ENCODE data around the gene SPRN. TPM values are rescaled to one million over a fixed set of nuclear protein-coding genes. Genes with fewer than 3 reads are reported as not detected.
"Not testable (repeated sequence)": the region's sequence is repeated elsewhere in the genome, so short reads cannot be mapped to it uniquely, and the experiment has no call there.

The SPRN gene
- total RNA-seq, 1 donor from 2014 or later, result 0.13 TPM

DNA sequence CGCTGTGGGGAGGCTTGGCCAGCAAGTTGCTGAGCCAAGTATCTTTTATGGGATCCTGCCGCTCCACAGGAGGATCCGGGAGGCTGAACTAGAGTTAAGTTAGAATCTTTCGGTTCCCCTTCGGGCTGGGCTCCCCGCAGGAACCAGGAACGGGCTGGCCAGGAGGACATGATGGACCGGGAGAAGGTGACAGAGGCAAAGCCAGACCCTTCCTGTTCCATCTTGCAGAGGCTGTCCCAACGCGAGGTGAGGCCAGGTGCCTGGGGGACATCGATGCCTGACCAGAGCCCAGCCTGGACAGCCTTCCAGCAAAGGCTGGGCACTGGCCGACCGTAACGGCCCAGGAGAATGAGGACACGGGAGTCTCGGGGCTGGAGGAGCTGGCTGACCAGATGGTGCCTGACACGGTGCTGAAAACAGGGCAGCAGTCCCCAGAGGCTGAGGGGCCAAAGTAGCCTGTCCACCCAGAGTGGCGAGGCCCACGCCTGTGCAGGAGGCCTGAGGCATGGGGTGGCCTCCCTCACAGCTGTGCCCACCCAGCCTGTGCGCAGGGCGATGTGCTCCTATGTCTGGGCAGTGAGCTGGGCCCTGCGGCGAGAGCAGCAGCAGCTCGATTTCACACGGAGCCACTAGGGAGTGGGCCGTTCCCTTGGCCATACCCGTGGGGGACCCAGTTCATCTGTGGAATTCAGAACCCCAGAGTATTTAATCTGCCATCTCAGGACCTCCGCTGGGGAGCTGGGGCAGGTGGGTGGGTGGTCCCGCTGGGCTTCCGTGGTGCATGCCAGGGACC lies 47.2 kb downstream of the SPRN start:
- intact Hi-C loops (cut with DNase I), result no loop called here
- no peak for ATAC-seq

DNA sequence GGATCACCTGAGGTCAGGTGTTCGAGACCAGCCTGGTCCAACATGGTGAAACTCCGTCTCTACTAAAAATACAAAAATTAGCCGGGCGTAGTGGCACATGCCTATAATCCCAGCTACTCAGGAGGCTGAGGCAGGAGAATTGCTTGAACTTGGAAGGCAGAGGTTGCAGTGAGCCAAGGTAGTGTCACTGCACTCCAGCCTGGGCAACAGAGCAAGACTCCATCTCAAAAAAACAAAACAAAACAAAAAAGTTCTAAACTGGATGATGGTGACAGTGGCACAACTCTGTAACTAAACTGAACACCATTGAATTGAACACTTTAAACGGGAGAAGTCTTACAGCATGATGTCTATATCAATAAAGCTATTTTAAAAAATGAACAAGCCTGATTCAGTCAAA lies 48.2 kb downstream of the SPRN start:
- intact Hi-C loops (cut with DNase I); DNase-seq (ENCODE audit: low spot score); ATAC-seq: not testable (repeated sequence)

More for the DNA sequence above, 47.2 kb downstream of the SPRN start:
- no peak for DNase-seq (ENCODE audit: low spot score)

DNA sequence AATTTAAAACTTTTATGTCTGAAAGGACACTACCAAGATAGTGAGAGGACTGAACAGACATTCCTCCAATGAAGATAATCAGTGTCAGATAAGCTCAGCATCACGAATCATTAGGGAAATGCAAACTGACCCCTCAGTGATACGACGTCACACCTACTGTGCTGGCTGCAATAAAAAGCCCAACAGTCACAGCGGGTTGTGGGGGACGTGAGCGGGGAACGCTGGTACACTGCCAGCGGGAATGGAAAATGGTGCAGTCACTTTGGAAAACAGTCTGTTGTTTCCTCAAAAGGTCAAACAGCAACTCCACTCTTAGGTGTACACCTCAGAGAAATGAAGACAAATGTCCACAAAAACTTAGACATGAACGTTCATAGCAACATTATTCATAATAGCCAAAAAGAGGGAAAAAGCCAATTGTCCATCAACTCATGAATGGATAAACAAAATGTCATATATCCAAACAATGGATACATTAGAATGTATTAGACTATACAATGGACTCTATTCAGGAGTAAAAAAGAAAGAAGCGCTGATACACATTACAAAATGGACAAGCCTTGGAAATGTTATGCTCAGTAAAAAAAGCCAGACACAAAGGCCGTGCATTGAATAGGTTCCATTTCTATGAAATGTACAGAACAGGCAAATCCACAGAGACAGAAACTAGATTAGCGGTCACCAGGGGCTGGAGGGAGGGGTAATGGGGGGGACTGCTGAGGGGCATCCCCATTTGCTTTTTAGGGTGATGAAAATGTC lies 48.9 kb downstream of the SPRN start:
- intact Hi-C loops (cut with DNase I), result no loop called here
- ATAC-seq, result no peak
- no peak for DNase-seq (ENCODE audit: low spot score)

DNA sequence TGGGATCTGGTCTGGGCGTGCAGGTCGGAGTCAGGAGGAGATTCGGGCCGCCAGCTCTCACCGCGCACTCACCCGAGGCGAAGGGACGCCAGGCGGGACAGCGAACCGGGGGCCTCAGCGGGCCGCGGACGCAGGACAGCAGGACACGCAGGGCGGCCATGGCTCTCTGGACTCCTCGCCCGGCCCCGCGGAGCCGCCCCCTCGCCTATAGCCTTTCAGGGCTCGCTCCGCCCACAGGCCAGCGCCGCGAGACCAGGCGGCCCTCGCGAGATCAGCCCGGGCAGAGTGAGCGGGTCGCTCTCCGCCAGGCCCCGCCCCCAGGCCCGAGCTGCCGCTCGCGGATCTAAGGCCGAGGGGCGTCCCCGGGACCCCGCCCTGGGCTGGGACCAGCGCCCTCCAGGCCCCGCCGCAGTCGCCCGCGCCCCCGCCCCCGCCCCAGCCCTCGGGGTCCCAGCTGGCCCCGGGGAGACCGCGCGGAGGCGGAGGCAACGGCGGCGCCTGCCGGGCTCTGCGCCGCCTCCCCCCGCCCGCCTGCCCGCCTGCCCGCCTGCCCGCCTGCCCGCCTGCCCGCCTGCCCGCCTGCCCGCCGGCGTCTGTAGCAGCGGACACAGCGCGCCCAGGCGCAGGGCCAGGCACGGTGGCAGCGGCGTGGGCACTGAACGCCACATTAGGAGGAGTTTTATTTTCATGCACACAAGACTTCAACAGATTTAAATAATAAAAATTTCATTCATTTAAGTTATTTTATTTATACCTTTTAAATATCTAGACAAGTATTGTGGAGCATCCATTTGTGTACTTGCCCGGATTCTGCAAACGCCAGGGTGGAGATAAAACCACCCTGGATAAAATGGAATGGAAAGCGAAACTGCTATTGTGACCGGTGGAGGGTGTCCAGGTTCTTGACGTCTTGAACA lies 51.0 kb downstream of the SPRN start, which contains the start of gene ECHS1:
Gene ECHS1, minus strand, starts transcription at position 181 of the 917 bp plus-strand sequence. Its CDS starts 21 bp downstream, at position 160.
- peak; percentile 98 for DNase-seq (ENCODE audit: low spot score)
- intact Hi-C loops (cut with DNase I), result no loop called here
- peak; percentile 98 for ATAC-seq

DNA sequence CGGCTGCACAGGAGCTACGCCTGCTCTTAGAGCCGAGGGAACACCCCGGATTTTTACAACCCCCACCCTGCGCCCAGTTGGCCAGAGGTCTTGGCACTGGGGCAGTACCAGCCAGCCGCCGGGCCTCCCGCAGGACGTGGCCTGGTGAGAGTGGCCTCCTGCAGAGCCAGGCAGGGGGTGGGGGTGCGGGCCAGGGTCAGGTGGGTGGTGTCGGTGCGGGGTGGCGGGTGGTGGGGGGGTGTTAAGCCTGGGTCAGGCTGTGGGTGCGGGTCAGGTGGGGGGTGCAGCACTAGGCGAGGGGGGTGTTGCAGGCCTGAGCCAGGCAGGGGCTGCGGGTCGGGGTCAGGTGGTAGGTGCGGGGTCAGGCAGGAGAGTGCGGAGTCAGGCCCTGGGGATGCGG lies 51.9 kb downstream of the SPRN start:
- intact Hi-C loops (cut with DNase I), result no loop called here
- peak; percentile 2 for ATAC-seq

More for the DNA sequence above, 51.9 kb downstream of the SPRN start:
- peak; percentile 68 for DNase-seq (ENCODE audit: low spot score)

Small RNAs within 50 kb of the gene (microRNA-seq; reads per million reads assigned to microRNA genes)
- 1.4 reads per million for gene MIR3944

Other genes with a start within 250 kb of the SPRN start
- not detected for gene UTF1, start 194.4 kb downstream of the SPRN start, total RNA-seq
- 3.0 TPM for gene VENTX, start 186.8 kb downstream of the SPRN start, total RNA-seq
- gene ADAM8, start 147.8 kb downstream of the SPRN start, total RNA-seq, result 20.7 TPM
- gene TUBGCP2, start 115.8 kb downstream of the SPRN start, total RNA-seq, result 55.9 TPM
- gene ZNF511, start 115.7 kb downstream of the SPRN start, total RNA-seq, result 27.8 TPM
- gene CALY, start 87.7 kb downstream of the SPRN start, total RNA-seq, result 0.98 TPM
- gene PRAP1, start 77.3 kb downstream of the SPRN start, total RNA-seq, result 9.9 TPM
- 35.2 TPM for gene FUOM, start 66.6 kb downstream of the SPRN start, total RNA-seq
- 64.1 TPM for gene ECHS1, start 51.3 kb downstream of the SPRN start, total RNA-seq
- 9.6 TPM for gene PAOX, start 45.4 kb downstream of the SPRN start, total RNA-seq
- gene MTG1, start 30.5 kb downstream of the SPRN start, total RNA-seq, result 44.0 TPM
- gene SCART1, start 29.3 kb upstream of the SPRN start, total RNA-seq, result 4.7 TPM
- gene CYP2E1, start 102.7 kb upstream of the SPRN start, total RNA-seq, result 5.7 TPM
- 0.22 TPM for gene SYCE1, start 141.0 kb upstream of the SPRN start, total RNA-seq
- gene FRG2B, start 202.2 kb upstream of the SPRN start, total RNA-seq, result not detected